Renal cortical epithelial cell (primary cell): Measurements from ENCODE around the gene ACRV1. TPM values are rescaled to one million over a fixed set of nuclear protein-coding genes. Genes with fewer than 3 reads are reported as not detected.

ENCODE experiments used
- DNase-seq: peaks from one replicate; pipeline ENCODE4 v3.0.0-alpha.2; 2011; ENCODE audit warnings: low read depth
- total RNA-seq: library from RNA; depleted of rRNA; stranded (reverse); fragments of >200 nt; gene quantifications from 2 replicates; pipeline ENCODE4 v1.2.3, GENCODE V29; 2014

The ACRV1 gene
- total RNA-seq, 1 donor from 2014 or later = not detected

- no peak for DNase-seq
These were observed 31.0 kb downstream of the ACRV1 start for GRCh38 chr11:125649465-125650166.

GRCh38 chr11:125645871-125646270 lies 34.8 kb downstream of the ACRV1 start:
- DNase-seq = no peak

GRCh38 chr11:125638315-125638714 lies 42.3 kb downstream of the ACRV1 start:
- DNase-seq = peak; percentile 64

- no peak for DNase-seq
These were observed 42.8 kb downstream of the ACRV1 start for GRCh38 chr11:125637840-125638239.

- DNase-seq = no peak
These were observed 53.3 kb downstream of the ACRV1 start for GRCh38 chr11:125627236-125627910.

GRCh38 chr11:125626288-125626950 lies 54.2 kb downstream of the ACRV1 start:
- DNase-seq = peak; percentile 69

GRCh38 chr11:125625630-125626287 lies 54.9 kb downstream of the ACRV1 start:
- DNase-seq = peak; percentile 69

GRCh38 chr11:125625225-125625629 lies 55.4 kb downstream of the ACRV1 start:
- DNase-seq = no peak

GRCh38 chr11:125624756-125625213 lies 55.9 kb downstream of the ACRV1 start, which contains the start of gene CHEK1:
TSS of gene CHEK1 (plus strand) at chr11:125625163. CDS start at chr11:125626769, 1,606 bp downstream.
- no peak for DNase-seq

- no peak for DNase-seq
These were observed 57.6 kb downstream of the ACRV1 start for GRCh38 chr11:125623064-125623463.

- peak; percentile 81 for DNase-seq
These were observed 58.7 kb downstream of the ACRV1 start for GRCh38 chr11:125621995-125622394.

Other genes with a start within 250 kb of the ACRV1 start
- gene FEZ1, start 184.6 kb downstream of the ACRV1 start, total RNA-seq = 18.8 and 22.5 TPM in 2 replicates
- gene EI24, start 111.4 kb downstream of the ACRV1 start, total RNA-seq = 141 and 155 TPM in 2 replicates
- 165 and 225 TPM in 2 replicates for gene STT3A, start 88.0 kb downstream of the ACRV1 start, total RNA-seq
- 22.1 and 39.2 TPM in 2 replicates for gene CHEK1, start 55.7 kb downstream of the ACRV1 start, total RNA-seq
- not detected in 2 replicates for gene PATE1, start 65.4 kb upstream of the ACRV1 start, total RNA-seq
- gene PATE2, start 98.0 kb upstream of the ACRV1 start, total RNA-seq = 0.20 TPM in 1 of 2 replicates, not detected in the other
- gene PATE3, start 107.3 kb upstream of the ACRV1 start, total RNA-seq = not detected in 2 replicates
- not detected in 2 replicates for gene PATE4, start 152.5 kb upstream of the ACRV1 start, total RNA-seq
- gene HYLS1, start 206.8 kb upstream of the ACRV1 start, total RNA-seq = 6.2 and 12.3 TPM in 2 replicates
- 15.8 and 23.4 TPM in 2 replicates for gene PUS3, start 222.4 kb upstream of the ACRV1 start, total RNA-seq
- gene DDX25, start 223.7 kb upstream of the ACRV1 start, total RNA-seq = 0.10 TPM in 1 of 2 replicates, not detected in the other